ENCODE data around the gene TSPYL2.

The TSPYL2 gene

GRCh38 chrX:53126377-53126776 is 44.2 kb downstream of the TSPYL2 start:
- no peak for DNase-seq

- no peak for DNase-seq
Observed at GRCh38 chrX:53128097-53128749, 46.1 kb downstream of the TSPYL2 start.

DNA sequence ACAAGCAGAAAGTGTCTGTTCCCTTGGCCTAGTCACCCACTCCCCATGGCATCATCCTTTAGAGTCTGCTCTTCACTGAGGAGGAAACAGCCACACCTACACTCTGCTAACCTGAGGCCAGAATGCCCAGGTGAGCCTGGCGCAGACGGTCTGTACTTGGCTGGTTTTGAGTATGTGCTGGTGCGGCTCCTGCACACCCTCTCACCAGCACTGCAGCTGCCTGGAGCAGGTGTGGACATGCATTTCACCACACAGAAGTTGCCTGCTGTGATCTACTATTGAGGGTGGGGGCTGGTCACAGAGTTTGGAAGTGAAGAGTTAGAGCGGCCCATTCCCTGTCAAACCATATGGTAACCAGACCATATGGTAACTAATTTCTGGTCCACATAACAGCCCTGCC is 51.2 kb downstream of the TSPYL2 start:
- DNase-seq: no peak

DNA sequence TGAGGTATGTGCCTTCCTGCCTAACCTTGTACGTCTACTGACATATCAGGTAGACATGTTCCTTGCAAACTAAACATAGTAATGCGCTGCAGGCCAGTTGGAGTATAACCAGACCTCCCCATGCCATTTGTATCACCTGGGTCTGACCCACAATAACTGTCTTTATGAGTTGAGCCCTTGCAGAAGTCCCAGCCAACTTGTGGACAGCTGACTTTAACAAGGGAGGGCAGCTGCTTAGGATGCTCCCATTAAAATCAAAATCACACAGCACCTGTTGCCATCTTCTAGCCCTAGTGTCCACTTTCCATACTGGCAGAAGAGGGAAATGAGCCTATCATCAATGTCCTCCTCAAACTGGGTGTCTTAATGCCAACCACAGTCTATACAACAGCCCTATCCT is 53.4 kb downstream of the TSPYL2 start:
- no peak for DNase-seq
